Esophagus muscularis mucosa (tissue), 4 donors: Measurements from ENCODE around the gene HOXD4. TPM values are rescaled to one million over a fixed set of nuclear protein-coding genes. Genes with fewer than 3 reads are reported as not detected.

Experiments
- DNase-seq: peaks from one replicate; pipeline ENCODE4 v3.0.0-alpha.2; 2017; ENCODE audit errors: extremely low spot score
- H3K27ac ChIP-seq, 4 donors: fragments of 200-600 bp; sonication (generic); replicated peaks in 1 of 4; 1 replicate in 3 of 4; 2 replicates in 1 of 4; pipeline ENCODE4 v1.5.1; 2016 to 2019; ENCODE audit warnings: mild to moderate bottlenecking in 1 of 4
- H3K27me3 ChIP-seq, 4 donors: fragments of 200-600 bp; sonication (generic); one replicate each; pipeline versions ENCODE4 v1.5.1 to v1.6.0; 2016 to 2019
- H3K36me3 ChIP-seq, 4 donors: fragments of 200-600 bp; sonication (generic); one replicate each; pipeline ENCODE4 v1.5.1; 2016 to 2019
- H3K4me1 ChIP-seq, 4 donors: fragments of 200-600 bp; sonication (generic); one replicate each; pipeline ENCODE4 v1.5.1; 2016 to 2019
- H3K4me3 ChIP-seq, 4 donors: fragments of 200-600 bp; sonication (generic); 1 replicate in 2 of 4; 2 replicates in 2 of 4; pipeline ENCODE4 v1.5.1; 2016 to 2019; ENCODE audit warnings: mild to moderate bottlenecking in 4 of 4, moderate library complexity in 1 of 4
- H3K9me3 ChIP-seq, 4 donors: fragments of 200-600 bp; sonication (generic); 1 replicate in 3 of 4; 2 replicates in 1 of 4; pipeline ENCODE4 v1.5.1; 2016 to 2019
- EP300 ChIP-seq: sonication (generic); formaldehyde crosslinking; IDR thresholded peaks from one replicate; pipeline ENCODE4 v1.6.1; 2017; ENCODE audit warnings: antibody characterized with exemption
- POLR2A ChIP-seq: fragments of 450-650 bp; IDR thresholded peaks from one replicate; pipeline ENCODE4 v1.6.1; 2017; ENCODE audit warnings: antibody characterized with exemption, moderate library complexity, mild to moderate bottlenecking, low read depth
- POLR2AphosphoS5 ChIP-seq, 2 donors: sonication (generic); formaldehyde crosslinking; IDR thresholded peaks; one replicate each; pipeline ENCODE4 v1.6.1; 2017; ENCODE audit warnings: antibody characterized with exemption in 2 of 2
- WGBS: methylation state at CpG from one replicate; pipeline ENCODE4 v1.1.5; 2018; 5-methylcytosine and 5-hydroxymethylcytosine counted together
- intact Hi-C: fragments of 100-400 bp; cut with DNase I; formaldehyde crosslinking; loops from one replicate; pipeline ENCODE4 v1.15.1; 2023
- total RNA-seq, 4 donors: library from RNA; depleted of rRNA; stranded (reverse); fragments of >200 nt; gene quantifications; one replicate each; pipeline versions ENCODE4 v1.1.0 to v1.2.1, GENCODE V29; 2016
- TF ChIP-seq, protein P1 (sequence below), 3 experiments: fragments of 200-600 bp in 2 of 3; fragments of 450-650 bp in 1 of 3; sonication (generic) in 2 of 3; IDR thresholded peaks; one replicate each; pipeline ENCODE4 v1.5.1; 2017 to 2019; ENCODE audit warnings: antibody characterized with exemption in 3 of 3, mild to moderate bottlenecking in 2 of 3, moderate library complexity in 1 of 3

Gene HOXD4
- total RNA-seq, 4 donors from 2014 or later, result 0.66 to 2.9 (median 1.9) TPM

DNA sequence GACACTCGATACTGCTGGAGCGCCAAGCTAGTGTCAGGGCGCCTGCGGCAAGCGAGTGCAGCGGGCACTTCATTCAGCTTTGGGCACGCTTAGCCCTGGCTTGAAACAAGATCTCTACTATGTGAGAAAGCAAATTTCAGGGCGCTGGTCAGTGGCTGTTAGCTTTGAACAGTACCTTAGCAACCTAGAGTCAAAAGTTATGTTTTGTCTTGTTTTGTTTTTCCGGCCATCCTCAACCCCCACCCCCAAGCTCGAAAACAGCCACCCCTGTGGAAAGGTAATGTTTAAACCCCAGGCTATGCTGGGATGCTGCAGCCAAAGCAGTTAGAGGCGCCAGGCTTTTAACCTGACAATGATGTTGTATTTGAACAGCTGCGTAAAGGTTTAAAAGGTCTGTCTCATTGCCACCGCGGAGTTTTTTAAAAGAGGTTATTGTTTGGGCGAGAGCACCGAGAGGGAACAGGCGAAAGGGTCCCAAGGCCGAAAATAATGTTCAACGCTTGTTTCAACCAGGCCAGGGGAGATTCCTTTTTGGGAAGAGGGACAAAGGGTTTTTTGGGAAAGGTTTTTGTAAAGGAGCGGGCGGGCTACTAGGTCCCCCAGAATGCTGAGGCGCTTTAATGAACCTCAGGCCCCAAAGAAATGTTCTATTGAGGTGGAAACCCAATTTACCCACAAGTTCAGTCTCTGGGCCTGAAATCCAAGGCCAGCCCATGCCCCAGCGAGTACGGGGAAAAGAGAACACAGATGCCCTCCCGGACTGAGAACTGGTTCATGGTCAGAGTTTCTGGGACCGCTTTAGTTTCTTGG is 37.0 kb upstream of the HOXD4 start:
- no peak for DNase-seq
- Histone ChIP-seq H3K4me1 (peaks cover 5 to 24% (median 15%) of the 10 kb centered on the region in 4 donors), H3K9me3 (no peaks in the 10 kb centered on the region), H3K27me3 (peaks cover 5 to 100% (median 96%) of the 10 kb centered on the region in 4 donors), H3K36me3 (no peaks in the 10 kb centered on the region), H3K27ac (no peak overlapping the region), H3K4me3 (no peak overlapping the region)
- intact Hi-C loops, result no loop called here
- TF ChIP-seq, protein P1, sequence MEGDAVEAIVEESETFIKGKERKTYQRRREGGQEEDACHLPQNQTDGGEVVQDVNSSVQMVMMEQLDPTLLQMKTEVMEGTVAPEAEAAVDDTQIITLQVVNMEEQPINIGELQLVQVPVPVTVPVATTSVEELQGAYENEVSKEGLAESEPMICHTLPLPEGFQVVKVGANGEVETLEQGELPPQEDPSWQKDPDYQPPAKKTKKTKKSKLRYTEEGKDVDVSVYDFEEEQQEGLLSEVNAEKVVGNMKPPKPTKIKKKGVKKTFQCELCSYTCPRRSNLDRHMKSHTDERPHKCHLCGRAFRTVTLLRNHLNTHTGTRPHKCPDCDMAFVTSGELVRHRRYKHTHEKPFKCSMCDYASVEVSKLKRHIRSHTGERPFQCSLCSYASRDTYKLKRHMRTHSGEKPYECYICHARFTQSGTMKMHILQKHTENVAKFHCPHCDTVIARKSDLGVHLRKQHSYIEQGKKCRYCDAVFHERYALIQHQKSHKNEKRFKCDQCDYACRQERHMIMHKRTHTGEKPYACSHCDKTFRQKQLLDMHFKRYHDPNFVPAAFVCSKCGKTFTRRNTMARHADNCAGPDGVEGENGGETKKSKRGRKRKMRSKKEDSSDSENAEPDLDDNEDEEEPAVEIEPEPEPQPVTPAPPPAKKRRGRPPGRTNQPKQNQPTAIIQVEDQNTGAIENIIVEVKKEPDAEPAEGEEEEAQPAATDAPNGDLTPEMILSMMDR (IDR thresholded peaks at IDR 0.05), result no peak
- no peak for TF ChIP-seq POLR2A
- TF ChIP-seq EP300, result no peak
- TF ChIP-seq POLR2AphosphoS5 (IDR thresholded peaks at IDR 0.05), result no peak
- 11% methylated on average over 22 of the region's 26 CpGs for WGBS

- peaks cover 5 to 23% (median 15%) of the 10 kb centered on the region in 4 donors for H3K4me1 ChIP-seq
- no peaks in the 10 kb centered on the region for H3K36me3 ChIP-seq
- no peaks in the 10 kb centered on the region for H3K9me3 ChIP-seq
- H3K4me3 ChIP-seq, result no peak overlapping the region
- H3K27me3 ChIP-seq, result peaks cover 5 to 100% (median 93%) of the 10 kb centered on the region in 4 donors
- H3K27ac ChIP-seq, result no peak overlapping the region
- DNase-seq, result no peak
- 30% methylated on average over 15 of the region's 16 CpGs for WGBS
- intact Hi-C loops, result no loop called here
- no peak for TF ChIP-seq POLR2A
- TF ChIP-seq EP300, result no peak
- TF ChIP-seq POLR2AphosphoS5 (IDR thresholded peaks at IDR 0.05), result no peak
- TF ChIP-seq, protein P1 (IDR thresholded peaks at IDR 0.05), result no peak
These were observed 36.3 kb upstream of the HOXD4 start for GRCh38 chr2:176114930-176115625.

- no peak for DNase-seq
- Histone ChIP-seq H3K36me3 (no peaks in the 10 kb centered on the region), H3K4me1 (peaks cover 5 to 24% (median 14%) of the 10 kb centered on the region in 4 donors), H3K4me3 (peak within 1 kb of the TSS in 2 of 4 donors; percentile 6 to 8), H3K9me3 (no peaks in the 10 kb centered on the region), H3K27me3 (peaks cover 5 to 100% (median 92%) of the 10 kb centered on the region in 4 donors), H3K27ac (no peak within 1 kb of the TSS)
- TF ChIP-seq EP300 (no peak), POLR2A (no peak), POLR2AphosphoS5 (IDR thresholded peaks at IDR 0.05) (no peak)
- TF ChIP-seq, protein P1 (IDR thresholded peaks at IDR 0.05), result no peak
- intact Hi-C loops, result no loop called here
- 4% methylated on average over 59 of the region's 66 CpGs for WGBS
These were observed 35.2 kb upstream of the HOXD4 start, which contains the start of gene HOXD10 for GRCh38 chr2:176115883-176116813. HOXD10 (plus strand) TSS chr2:176116778; CDS start chr2:176116834, 56 bp downstream.

DNA sequence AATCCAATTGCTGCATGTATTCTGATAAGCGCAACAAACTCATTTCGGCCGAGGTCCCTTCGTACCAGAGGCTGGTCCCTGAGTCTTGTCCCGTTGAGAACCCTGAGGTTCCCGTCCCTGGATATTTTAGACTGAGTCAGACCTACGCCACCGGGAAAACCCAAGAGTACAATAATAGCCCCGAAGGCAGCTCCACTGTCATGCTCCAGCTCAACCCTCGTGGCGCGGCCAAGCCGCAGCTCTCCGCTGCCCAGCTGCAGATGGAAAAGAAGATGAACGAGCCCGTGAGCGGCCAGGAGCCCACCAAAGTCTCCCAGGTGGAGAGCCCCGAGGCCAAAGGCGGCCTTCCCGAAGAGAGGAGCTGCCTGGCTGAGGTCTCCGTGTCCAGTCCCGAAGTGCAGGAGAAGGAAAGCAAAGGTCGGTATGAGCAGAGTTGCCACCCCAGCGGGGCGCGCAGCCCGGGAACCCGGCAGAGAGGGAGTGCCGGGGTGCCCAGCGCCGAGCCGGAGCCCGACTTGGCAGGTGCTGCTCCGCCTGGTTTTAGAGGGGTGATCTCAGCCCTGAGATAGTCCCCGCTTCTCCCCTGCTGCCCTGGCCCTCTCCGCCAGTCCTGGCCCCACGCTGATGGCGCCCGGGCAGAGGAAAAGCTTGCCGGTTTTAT is 34.1 kb upstream of the HOXD4 start:
- TF ChIP-seq POLR2A (no peak), POLR2AphosphoS5 (IDR thresholded peaks at IDR 0.05) (no peak), EP300 (no peak)
- TF ChIP-seq, protein P1 (IDR thresholded peaks at IDR 0.05), result no peak
- Histone ChIP-seq H3K27ac (no peak overlapping the region), H3K4me1 (peaks cover 9 to 29% (median 16%) of the 10 kb centered on the region in 4 donors), H3K36me3 (no peaks in the 10 kb centered on the region), H3K4me3 (no peak overlapping the region), H3K27me3 (peaks cover 5 to 100% (median 93%) of the 10 kb centered on the region in 4 donors), H3K9me3 (no peaks in the 10 kb centered on the region)
- no peak for DNase-seq
- intact Hi-C loops, result no loop called here
- WGBS, result 17% methylated on average over 32 of the region's 40 CpGs
